Osteoblast (primary cell): Measurements from ENCODE around the gene COL18A1. TPM values are rescaled to one million over a fixed set of nuclear protein-coding genes. Genes with fewer than 3 reads are reported as not detected.

ENCODE experiments used
- DNase-seq: peaks from one replicate; pipeline ENCODE4 v3.0.0; 2011; ENCODE audit warnings: low spot score, mixed read lengths; ENCODE audit not compliant: insufficient read length; ENCODE audit errors: missing footprints
- H2AFZ ChIP-seq: 2 replicates; pipeline ENCODE4 v1.6.0; 2011; ENCODE audit warnings: mild to moderate bottlenecking, low read length
- H3K27ac ChIP-seq: 2 replicates; pipeline ENCODE4 v1.5.1; 2011; ENCODE audit warnings: mild to moderate bottlenecking, low read depth, low read length, moderate library complexity
- H3K27me3 ChIP-seq: 2 replicates; pipeline ENCODE4 v1.6.0; 2012; ENCODE audit warnings: mild to moderate bottlenecking, control low read depth, inconsistent platforms, low read length, moderate library complexity; ENCODE audit not compliant: insufficient read depth
- H3K36me3 ChIP-seq: 2 replicates; pipeline ENCODE4 v1.5.1; 2011; ENCODE audit warnings: mild to moderate bottlenecking, low read length, control low read depth, moderate library complexity; ENCODE audit not compliant: insufficient read depth
- H3K4me1 ChIP-seq: 2 replicates; pipeline ENCODE4 v1.5.1; 2011; ENCODE audit warnings: mild to moderate bottlenecking, low read length, control low read depth, moderate library complexity; ENCODE audit not compliant: insufficient read depth
- H3K4me2 ChIP-seq: 2 replicates; pipeline ENCODE4 v1.6.0; 2011; ENCODE audit warnings: mild to moderate bottlenecking, low read length; ENCODE audit not compliant: insufficient read depth
- H3K4me3 ChIP-seq: fragments of 200-600 bp; sonication (generic); 3 replicates; pipeline ENCODE4 v1.5.1; 2012; ENCODE audit warnings: mild to moderate bottlenecking, low read length, inconsistent platforms; ENCODE audit not compliant: insufficient read depth
- H3K79me2 ChIP-seq: 2 replicates; pipeline ENCODE4 v1.6.0; 2012; ENCODE audit warnings: mild to moderate bottlenecking, low read length, control low read depth, inconsistent platforms; ENCODE audit not compliant: insufficient read depth
- H3K9me3 ChIP-seq: 2 replicates; pipeline ENCODE4 v1.5.1; 2011; ENCODE audit warnings: low read depth, low read length, control low read depth
- H4K20me1 ChIP-seq: 2 replicates; pipeline ENCODE4 v1.6.0; 2012; ENCODE audit warnings: mild to moderate bottlenecking, low read length, control low read depth; ENCODE audit not compliant: insufficient read depth
- total RNA-seq: library from RNA; depleted of rRNA; stranded (reverse); fragments of >200 nt; gene quantifications from 2 replicates; pipeline ENCODE4 v1.2.3, GENCODE V29; 2012
- TF ChIP-seq, protein P1 (sequence below): IDR thresholded peaks from 2 replicates; pipeline ENCODE4 v1.5.1; 2011; ENCODE audit warnings: mild to moderate bottlenecking, low read depth, low read length, moderate library complexity; ENCODE audit errors: extremely low read depth

COL18A1 gene
- total RNA-seq, 1 donor = 8.3 TPM

DNA sequence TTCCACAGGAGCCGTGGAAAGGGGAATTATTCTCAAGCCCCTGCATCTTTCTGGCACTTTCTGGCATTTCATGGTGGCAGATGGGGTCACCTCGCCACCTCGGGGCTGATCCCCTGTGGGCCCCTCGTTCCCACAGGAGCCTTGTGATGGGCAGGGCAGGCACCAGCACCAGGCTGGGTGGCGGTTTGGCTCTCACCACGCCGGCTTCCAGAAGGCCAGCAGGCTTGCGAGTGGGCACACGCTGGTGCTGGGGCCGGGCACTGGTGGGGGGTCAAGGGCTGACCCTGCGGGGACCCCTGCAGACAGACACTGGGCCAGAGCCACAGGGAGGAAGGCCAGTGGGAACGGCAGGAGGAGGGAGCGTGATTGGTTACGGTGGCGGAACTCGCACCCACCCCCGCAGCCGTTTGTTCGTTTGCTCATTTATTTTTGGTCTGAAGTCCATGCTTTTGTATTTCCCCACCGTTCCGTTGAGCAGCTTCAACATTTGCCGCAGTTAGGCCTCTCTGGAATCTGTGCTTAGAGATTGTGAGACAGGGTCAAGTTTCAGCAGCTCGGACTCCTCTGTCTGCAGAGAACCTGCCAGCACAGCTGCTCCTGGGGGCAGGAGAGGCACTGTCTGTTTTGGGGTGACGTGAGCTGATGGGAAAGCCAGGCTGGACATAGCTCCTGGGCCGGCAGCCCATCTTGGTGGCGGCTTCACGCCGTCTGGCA is 5.3 kb downstream of the COL18A1 start:
- no peak for DNase-seq
- Histone ChIP-seq H4K20me1 (no peaks in the 10 kb centered on the region), H3K27me3 (peaks cover 3% of the 10 kb centered on the region), H2AFZ (no peak overlapping the region), H3K4me3 (no peak overlapping the region), H3K36me3 (no peaks in the 10 kb centered on the region), H3K9me3 (no peaks in the 10 kb centered on the region), H3K4me2 (no peak overlapping the region), H3K4me1 (no peaks in the 10 kb centered on the region), H3K79me2 (no peaks in the 10 kb centered on the region), H3K27ac (no peak overlapping the region)
- TF ChIP-seq, protein P1, sequence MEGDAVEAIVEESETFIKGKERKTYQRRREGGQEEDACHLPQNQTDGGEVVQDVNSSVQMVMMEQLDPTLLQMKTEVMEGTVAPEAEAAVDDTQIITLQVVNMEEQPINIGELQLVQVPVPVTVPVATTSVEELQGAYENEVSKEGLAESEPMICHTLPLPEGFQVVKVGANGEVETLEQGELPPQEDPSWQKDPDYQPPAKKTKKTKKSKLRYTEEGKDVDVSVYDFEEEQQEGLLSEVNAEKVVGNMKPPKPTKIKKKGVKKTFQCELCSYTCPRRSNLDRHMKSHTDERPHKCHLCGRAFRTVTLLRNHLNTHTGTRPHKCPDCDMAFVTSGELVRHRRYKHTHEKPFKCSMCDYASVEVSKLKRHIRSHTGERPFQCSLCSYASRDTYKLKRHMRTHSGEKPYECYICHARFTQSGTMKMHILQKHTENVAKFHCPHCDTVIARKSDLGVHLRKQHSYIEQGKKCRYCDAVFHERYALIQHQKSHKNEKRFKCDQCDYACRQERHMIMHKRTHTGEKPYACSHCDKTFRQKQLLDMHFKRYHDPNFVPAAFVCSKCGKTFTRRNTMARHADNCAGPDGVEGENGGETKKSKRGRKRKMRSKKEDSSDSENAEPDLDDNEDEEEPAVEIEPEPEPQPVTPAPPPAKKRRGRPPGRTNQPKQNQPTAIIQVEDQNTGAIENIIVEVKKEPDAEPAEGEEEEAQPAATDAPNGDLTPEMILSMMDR = no peak

DNA sequence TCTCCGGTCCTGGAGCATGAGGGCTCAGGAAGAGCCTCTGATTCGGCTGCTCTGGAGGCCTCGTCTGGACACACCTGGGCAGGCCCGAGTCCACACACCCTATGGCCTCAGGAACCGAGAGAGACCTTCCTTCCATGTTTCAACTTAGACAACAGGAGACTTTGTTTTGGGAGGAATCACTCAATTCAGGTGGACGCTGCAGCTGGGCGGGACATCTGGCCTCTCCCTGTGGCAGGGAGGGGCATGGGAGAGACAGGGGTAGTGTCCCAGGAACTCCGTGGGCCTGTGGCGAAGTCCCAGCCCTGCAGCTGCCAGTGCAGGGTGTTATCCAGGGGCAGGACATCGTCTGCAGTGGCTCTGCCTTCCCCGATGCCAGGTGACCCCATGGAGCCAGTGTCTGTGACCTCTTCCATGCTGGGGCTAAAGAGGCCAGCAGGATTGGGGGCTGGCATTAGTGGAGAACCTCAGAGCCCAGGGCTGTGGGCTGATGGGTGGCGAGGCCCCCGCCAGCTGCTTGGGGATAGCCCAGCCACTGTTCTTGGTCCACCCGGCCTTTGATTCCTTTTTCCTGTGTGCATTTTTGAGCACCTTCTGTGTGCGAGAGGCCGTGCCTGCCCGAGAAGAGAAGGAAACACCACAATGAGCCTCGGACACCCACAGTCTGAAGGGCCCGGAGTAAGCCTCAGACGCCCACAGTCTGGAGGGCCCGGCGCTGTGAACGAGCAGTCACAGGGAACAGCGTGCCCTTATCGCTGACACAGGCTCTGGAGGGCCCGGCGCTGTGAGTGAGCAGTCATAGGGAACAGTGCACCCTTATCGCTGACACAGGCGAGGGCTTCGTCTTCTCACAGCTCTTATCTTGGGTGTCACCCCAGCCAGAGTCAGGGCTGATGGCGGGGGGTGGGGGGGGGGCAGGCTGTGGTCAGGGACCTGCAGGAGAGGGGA is 6.2 kb downstream of the COL18A1 start:
- TF ChIP-seq, protein P1 = no peak
- Histone ChIP-seq H3K36me3 (no peaks in the 10 kb centered on the region), H3K27ac (no peak overlapping the region), H3K9me3 (no peaks in the 10 kb centered on the region), H3K27me3 (peaks cover 3% of the 10 kb centered on the region), H3K4me1 (no peaks in the 10 kb centered on the region), H4K20me1 (no peaks in the 10 kb centered on the region), H3K4me2 (no peak overlapping the region), H3K4me3 (no peak overlapping the region), H2AFZ (no peak overlapping the region), H3K79me2 (no peaks in the 10 kb centered on the region)
- DNase-seq = no peak

DNA sequence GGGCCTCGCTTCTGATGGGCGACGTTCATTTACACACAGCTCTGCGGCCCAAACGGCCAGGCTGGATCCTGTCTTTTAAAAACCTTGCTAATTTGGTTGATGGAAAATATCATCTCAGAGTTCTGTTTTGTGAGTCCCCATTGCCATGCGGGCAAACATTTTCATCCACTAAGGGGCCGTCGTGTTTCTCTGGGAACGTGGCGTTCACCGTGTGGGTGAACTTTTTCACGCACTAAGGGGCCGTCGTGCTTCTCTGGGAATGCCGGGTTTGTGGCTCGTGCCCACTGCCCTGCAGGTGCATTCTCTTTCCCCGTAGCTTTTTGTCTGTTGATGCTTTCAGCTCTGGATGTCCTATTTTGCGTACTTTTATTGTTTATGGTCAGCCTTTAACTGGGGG is 6.8 kb downstream of the COL18A1 start:
- TF ChIP-seq, protein P1 = no peak
- H4K20me1 ChIP-seq = no peaks in the 10 kb centered on the region
- no peaks in the 10 kb centered on the region for H3K36me3 ChIP-seq
- H3K27me3 ChIP-seq = peaks cover 3% of the 10 kb centered on the region
- no peaks in the 10 kb centered on the region for H3K79me2 ChIP-seq
- no peak overlapping the region for H3K4me3 ChIP-seq
- H3K9me3 ChIP-seq = no peaks in the 10 kb centered on the region
- no peak overlapping the region for H3K4me2 ChIP-seq
- H3K4me1 ChIP-seq = no peaks in the 10 kb centered on the region
- no peak overlapping the region for H3K27ac ChIP-seq
- no peak for DNase-seq
- no peak overlapping the region for H2AFZ ChIP-seq

DNA sequence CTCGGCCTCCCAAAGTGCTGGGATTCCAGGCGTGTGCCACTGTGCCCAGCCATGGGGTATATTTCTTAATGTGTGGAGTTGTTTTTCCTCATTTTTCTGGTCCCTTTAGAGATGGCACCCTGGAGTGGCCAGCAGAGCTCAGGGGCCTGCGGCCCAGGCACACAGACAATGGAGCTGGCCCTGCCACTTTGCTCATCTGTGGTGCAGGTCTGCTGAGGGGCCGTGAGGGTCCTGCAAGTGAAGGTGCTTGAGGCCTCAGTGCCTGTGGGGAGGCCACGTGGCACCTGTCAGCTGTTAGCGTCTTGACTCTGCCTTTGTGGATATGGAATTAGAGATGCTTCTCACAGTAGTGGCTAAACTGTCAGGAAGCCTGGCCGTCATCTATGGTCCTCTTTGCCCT is 7.5 kb downstream of the COL18A1 start:
- TF ChIP-seq, protein P1 = no peak
- H3K9me3 ChIP-seq = no peaks in the 10 kb centered on the region

More for the DNA sequence above, 7.5 kb downstream of the COL18A1 start:
- Histone ChIP-seq H2AFZ (no peak overlapping the region), H3K27me3 (peaks cover 3% of the 10 kb centered on the region), H3K4me3 (no peak overlapping the region), H4K20me1 (no peaks in the 10 kb centered on the region), H3K36me3 (no peaks in the 10 kb centered on the region), H3K4me1 (no peaks in the 10 kb centered on the region), H3K79me2 (no peaks in the 10 kb centered on the region), H3K27ac (no peak overlapping the region), H3K4me2 (no peak overlapping the region)
- DNase-seq = no peak
